ENCODE measurements around the gene TMEM203. TPM values are rescaled to one million over a fixed set of nuclear protein-coding genes. Genes with fewer than 3 reads are reported as not detected.

Gene TMEM203
- total RNA-seq, 4 donors from 2014 or later = 28.8 to 45.8 (median 34.8) TPM

- TF ChIP-seq, protein P1, sequence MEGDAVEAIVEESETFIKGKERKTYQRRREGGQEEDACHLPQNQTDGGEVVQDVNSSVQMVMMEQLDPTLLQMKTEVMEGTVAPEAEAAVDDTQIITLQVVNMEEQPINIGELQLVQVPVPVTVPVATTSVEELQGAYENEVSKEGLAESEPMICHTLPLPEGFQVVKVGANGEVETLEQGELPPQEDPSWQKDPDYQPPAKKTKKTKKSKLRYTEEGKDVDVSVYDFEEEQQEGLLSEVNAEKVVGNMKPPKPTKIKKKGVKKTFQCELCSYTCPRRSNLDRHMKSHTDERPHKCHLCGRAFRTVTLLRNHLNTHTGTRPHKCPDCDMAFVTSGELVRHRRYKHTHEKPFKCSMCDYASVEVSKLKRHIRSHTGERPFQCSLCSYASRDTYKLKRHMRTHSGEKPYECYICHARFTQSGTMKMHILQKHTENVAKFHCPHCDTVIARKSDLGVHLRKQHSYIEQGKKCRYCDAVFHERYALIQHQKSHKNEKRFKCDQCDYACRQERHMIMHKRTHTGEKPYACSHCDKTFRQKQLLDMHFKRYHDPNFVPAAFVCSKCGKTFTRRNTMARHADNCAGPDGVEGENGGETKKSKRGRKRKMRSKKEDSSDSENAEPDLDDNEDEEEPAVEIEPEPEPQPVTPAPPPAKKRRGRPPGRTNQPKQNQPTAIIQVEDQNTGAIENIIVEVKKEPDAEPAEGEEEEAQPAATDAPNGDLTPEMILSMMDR (IDR thresholded peaks at IDR 0.05) = no peak
- TF ChIP-seq POLR2A (IDR thresholded peaks at IDR 0.05; ENCODE audit: low read depth) = no peak
- TF ChIP-seq POLR2AphosphoS5 (IDR thresholded peaks at IDR 0.05) = no peak
- no peak for TF ChIP-seq EP300 (IDR thresholded peaks at IDR 0.05)
- peaks cover 52 to 76% (median 69%) of the 10 kb centered on the region in 4 donors for H3K36me3 ChIP-seq
- DNase-seq (ENCODE audit: extremely low spot score) = no peak
- H3K9me3 ChIP-seq = no peaks in the 10 kb centered on the region
- H3K27ac ChIP-seq (replicated peaks in 1 of 4) = no peak overlapping the region
- H3K4me1 ChIP-seq = peaks cover 39 to 62% (median 50%) of the 10 kb centered on the region in 4 donors
- H3K4me3 ChIP-seq = no peak overlapping the region
- intact Hi-C loops (cut with DNase I) = loop anchor here (5.0 kb wide), 1 partner anchor 36 kb away; the partner anchor contains the start of gene RNF208
- 95% methylated on average over 7 of the region's 19 CpGs for WGBS
- H3K27me3 ChIP-seq = no peaks in the 10 kb centered on the region
Measured at GRCh38 chr9:137185921-137186320, 19.5 kb downstream of the TMEM203 start.

GRCh38 chr9:137184881-137185660 is 20.4 kb downstream of the TMEM203 start:
- H3K9me3 ChIP-seq = no peaks in the 10 kb centered on the region
- peaks cover 30 to 53% (median 42%) of the 10 kb centered on the region in 4 donors for H3K4me1 ChIP-seq
- DNase-seq (ENCODE audit: extremely low spot score) = no peak
- H3K4me3 ChIP-seq = no peak overlapping the region
- peaks cover 53 to 76% (median 69%) of the 10 kb centered on the region in 4 donors for H3K36me3 ChIP-seq
- no peak overlapping the region for H3K27ac ChIP-seq (replicated peaks in 1 of 4)
- TF ChIP-seq, protein P1 (IDR thresholded peaks at IDR 0.05) = no peak
- TF ChIP-seq POLR2A (IDR thresholded peaks at IDR 0.05; ENCODE audit: low read depth) (no peak), POLR2AphosphoS5 (IDR thresholded peaks at IDR 0.05) (no peak), EP300 (IDR thresholded peaks at IDR 0.05) (no peak)
- intact Hi-C loops (cut with DNase I) = loop anchor here (5.0 kb wide), 1 partner anchor 37 kb away; the partner anchor contains the start of gene RNF208
- H3K27me3 ChIP-seq = no peaks in the 10 kb centered on the region
- 90% methylated on average over 22 of the region's 48 CpGs for WGBS

DNA sequence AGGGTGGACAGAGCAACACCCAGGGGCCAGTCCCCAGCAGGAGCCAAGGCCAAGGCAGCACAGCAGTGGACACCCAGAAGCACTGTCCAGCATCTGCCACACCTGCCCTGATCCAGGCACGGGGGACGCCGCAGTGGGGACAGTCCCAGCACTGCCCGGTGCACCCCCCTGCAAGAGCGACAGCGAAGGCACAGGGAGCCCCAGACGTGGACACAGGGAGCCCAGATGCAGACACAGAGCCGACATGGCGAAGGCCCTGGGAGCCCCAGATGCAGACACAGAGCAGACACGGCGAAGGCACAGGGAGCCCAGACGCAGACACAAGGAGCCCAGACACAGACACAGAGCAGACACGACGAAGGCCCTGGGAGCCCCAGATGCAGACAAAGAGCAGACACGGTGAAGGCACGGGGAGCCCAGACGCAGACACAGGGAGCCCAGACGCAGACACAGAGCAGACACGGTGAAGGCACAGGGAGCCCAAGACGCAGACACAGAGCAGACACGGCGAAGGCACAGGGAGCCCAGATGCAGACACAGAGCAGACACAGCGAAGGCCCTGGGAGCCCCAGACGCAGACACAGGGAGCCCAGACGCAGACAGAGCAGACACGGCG is 21.4 kb downstream of the TMEM203 start:
- WGBS = 90% methylated on average over 24 of the region's 27 CpGs
- H3K9me3 ChIP-seq = no peaks in the 10 kb centered on the region
- no peak overlapping the region for H3K27ac ChIP-seq (replicated peaks in 1 of 4)
- H3K27me3 ChIP-seq = no peaks in the 10 kb centered on the region
- peaks cover 21 to 44% (median 32%) of the 10 kb centered on the region in 4 donors for H3K4me1 ChIP-seq
- intact Hi-C loops (cut with DNase I) = no loop called here
- H3K36me3 ChIP-seq = peaks cover 57 to 82% (median 74%) of the 10 kb centered on the region in 4 donors
- no peak for DNase-seq (ENCODE audit: extremely low spot score)
- H3K4me3 ChIP-seq = no peak overlapping the region
- no peak for TF ChIP-seq EP300 (IDR thresholded peaks at IDR 0.05)
- TF ChIP-seq POLR2AphosphoS5 (IDR thresholded peaks at IDR 0.05) = no peak
- TF ChIP-seq POLR2A (IDR thresholded peaks at IDR 0.05; ENCODE audit: low read depth) = no peak
- TF ChIP-seq, protein P1 (IDR thresholded peaks at IDR 0.05) = no peak

DNA sequence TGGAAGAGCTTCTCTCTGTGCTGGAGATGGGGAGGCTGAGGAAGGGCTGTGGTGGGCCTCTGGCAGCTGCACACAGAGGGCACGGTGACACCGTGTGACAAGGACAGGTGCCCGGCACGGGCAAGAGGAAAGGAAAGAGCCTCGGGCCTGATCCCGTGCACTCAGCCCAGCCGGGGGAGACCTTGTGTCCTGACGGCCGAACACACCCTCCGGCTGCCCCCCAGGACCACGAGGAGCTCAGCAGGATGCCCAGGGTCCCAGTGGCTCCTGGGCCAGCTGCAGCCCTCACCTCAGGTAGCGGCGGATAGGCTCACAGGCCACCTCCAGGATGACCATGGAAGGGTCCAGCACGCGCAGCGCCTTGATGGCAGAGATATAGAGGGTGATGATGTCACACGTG is 22.6 kb downstream of the TMEM203 start:
- H3K36me3 ChIP-seq = peaks cover 57 to 94% (median 85%) of the 10 kb centered on the region in 4 donors
- DNase-seq (ENCODE audit: extremely low spot score) = no peak
- intact Hi-C loops (cut with DNase I) = no loop called here
- WGBS = 83% methylated on average over 6 of the region's 17 CpGs
- H3K27me3 ChIP-seq = no peaks in the 10 kb centered on the region
- no peak overlapping the region for H3K27ac ChIP-seq (replicated peaks in 1 of 4)
- no peak overlapping the region for H3K4me3 ChIP-seq
- H3K4me1 ChIP-seq = peaks cover 19 to 38% (median 28%) of the 10 kb centered on the region in 4 donors
- TF ChIP-seq, protein P1 (IDR thresholded peaks at IDR 0.05) = no peak
- no peak for TF ChIP-seq EP300 (IDR thresholded peaks at IDR 0.05)
- no peak for TF ChIP-seq POLR2A (IDR thresholded peaks at IDR 0.05; ENCODE audit: low read depth)
- TF ChIP-seq POLR2AphosphoS5 (IDR thresholded peaks at IDR 0.05) = no peak
- no peaks in the 10 kb centered on the region for H3K9me3 ChIP-seq

Measured in esophagus muscularis mucosa (tissue), 4 donors.